Sigmoid colon (tissue), 3 donors: ENCODE data around the gene POLH.

Source experiments
- POLR2A ChIP-seq, 2 donors: fragments of 450-650 bp; IDR thresholded peaks; one replicate each; pipeline ENCODE4 v1.6.1; 2016; ENCODE audit warnings: antibody characterized with exemption in 2 of 2, mild to moderate bottlenecking in 2 of 2, moderate library complexity in 2 of 2
- TF ChIP-seq, protein P1 (sequence below), 4 experiments: fragments of 450-650 bp in 3 of 4; fragments of 200-600 bp in 1 of 4; IDR thresholded peaks; one replicate each; pipeline ENCODE4 v1.5.1; 2016 to 2019; ENCODE audit warnings: antibody characterized with exemption in 4 of 4, mild to moderate bottlenecking in 3 of 4, moderate library complexity in 2 of 4

DNA sequence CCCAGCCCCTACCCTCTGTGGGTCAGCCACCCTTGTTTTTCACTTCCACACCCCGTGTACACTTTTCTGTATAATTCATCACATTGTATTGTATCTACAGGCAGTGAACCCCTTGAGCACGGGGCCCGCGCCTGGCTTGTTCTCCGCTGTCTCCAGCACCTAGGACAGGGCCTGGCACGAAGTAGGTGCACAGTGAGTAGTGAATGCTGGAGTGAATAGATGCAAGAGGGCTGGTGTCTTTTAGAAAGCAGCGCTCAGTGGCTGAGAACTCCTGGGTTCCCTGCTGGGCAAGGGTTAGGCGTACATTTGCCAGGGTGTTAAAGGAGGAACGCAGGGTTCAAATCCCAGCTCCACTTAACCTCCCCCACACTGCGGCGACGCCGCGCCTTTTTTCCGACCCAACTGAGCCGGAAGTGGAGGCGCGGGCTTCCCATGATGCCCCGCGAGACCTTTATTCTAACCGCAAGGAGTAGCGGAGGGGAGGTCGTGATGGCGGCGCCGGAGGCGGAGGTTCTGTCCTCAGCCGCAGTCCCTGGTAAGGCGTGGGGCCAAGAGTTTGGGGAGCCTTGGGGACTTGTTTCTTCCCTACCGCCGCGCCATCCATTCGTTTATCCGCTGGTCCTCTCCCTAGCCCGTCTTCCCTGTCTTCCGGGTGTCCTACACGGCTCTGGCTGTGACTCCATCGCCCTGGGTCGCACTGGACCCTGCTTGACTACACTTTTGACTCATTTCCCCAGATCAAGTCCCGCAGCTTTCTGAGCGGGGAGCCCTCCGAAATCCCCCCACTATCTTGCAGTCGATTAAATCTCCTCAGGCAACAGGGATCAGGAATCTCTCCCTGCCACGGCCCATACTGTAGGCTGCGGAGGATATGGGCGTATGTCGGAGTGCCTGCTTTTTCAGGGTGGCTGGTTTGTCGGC lies 59.7 kb downstream of the POLH start, which contains the start of gene MAD2L1BP:
- TF ChIP-seq, protein P1, sequence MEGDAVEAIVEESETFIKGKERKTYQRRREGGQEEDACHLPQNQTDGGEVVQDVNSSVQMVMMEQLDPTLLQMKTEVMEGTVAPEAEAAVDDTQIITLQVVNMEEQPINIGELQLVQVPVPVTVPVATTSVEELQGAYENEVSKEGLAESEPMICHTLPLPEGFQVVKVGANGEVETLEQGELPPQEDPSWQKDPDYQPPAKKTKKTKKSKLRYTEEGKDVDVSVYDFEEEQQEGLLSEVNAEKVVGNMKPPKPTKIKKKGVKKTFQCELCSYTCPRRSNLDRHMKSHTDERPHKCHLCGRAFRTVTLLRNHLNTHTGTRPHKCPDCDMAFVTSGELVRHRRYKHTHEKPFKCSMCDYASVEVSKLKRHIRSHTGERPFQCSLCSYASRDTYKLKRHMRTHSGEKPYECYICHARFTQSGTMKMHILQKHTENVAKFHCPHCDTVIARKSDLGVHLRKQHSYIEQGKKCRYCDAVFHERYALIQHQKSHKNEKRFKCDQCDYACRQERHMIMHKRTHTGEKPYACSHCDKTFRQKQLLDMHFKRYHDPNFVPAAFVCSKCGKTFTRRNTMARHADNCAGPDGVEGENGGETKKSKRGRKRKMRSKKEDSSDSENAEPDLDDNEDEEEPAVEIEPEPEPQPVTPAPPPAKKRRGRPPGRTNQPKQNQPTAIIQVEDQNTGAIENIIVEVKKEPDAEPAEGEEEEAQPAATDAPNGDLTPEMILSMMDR (IDR thresholded peaks at IDR 0.05): no peak
- peak; percentile 81 to 84 for TF ChIP-seq POLR2A (IDR thresholded peaks at IDR 0.05)
